Mesendoderm (in vitro differentiated cells): ENCODE results near the gene SULF2.

ENCODE experiments used
- DNase-seq: peaks from one replicate; pipeline ENCODE4 v3.0.0; 2013
- H2AK5ac ChIP-seq: 2 replicates; pipeline ENCODE4 v1.6.1; 2013; ENCODE audit warnings: low read length, inconsistent platforms
- H2BK120ac ChIP-seq: 2 replicates; pipeline ENCODE4 v1.6.1; 2013; ENCODE audit warnings: low read depth, mild to moderate bottlenecking, low read length, moderate library complexity, mixed read lengths
- H2BK15ac ChIP-seq: replicated peaks from 2 replicates; pipeline ENCODE4 v1.6.1; 2013; ENCODE audit warnings: low read depth, mild to moderate bottlenecking, moderate library complexity
- H2BK5ac ChIP-seq: 2 replicates; pipeline ENCODE4 v1.6.1; 2013; ENCODE audit warnings: low read length, inconsistent platforms
- H3K18ac ChIP-seq: 2 replicates; pipeline ENCODE4 v1.6.1; 2013; ENCODE audit warnings: mild to moderate bottlenecking, low read length, mixed read lengths
- H3K23ac ChIP-seq: one replicate; pipeline ENCODE4 v1.6.1; 2013; ENCODE audit warnings: low read length
- H3K27ac ChIP-seq: 2 replicates; pipeline ENCODE4 v1.5.1; 2013; ENCODE audit warnings: low read depth, mild to moderate bottlenecking, inconsistent platforms, low read length, moderate library complexity
- H3K27me3 ChIP-seq: 2 replicates; pipeline ENCODE4 v1.6.1; 2013; ENCODE audit warnings: low read length, control low read depth, mild to moderate bottlenecking, inconsistent platforms; ENCODE audit not compliant: insufficient read depth, poor library complexity
- H3K36me3 ChIP-seq: 2 replicates; pipeline ENCODE4 v1.6.1; 2013; ENCODE audit warnings: low read length, inconsistent platforms; ENCODE audit not compliant: control insufficient read depth, insufficient read depth
- H3K4ac ChIP-seq: one replicate; pipeline ENCODE4 v1.6.1; 2013; ENCODE audit warnings: low read depth, mild to moderate bottlenecking, low read length, moderate library complexity
- H3K4me1 ChIP-seq: 2 replicates; pipeline ENCODE4 v1.6.1; 2013; ENCODE audit warnings: low read depth, low read length, inconsistent platforms; ENCODE audit not compliant: control insufficient read depth
- H3K4me2 ChIP-seq: 2 replicates; pipeline ENCODE4 v1.6.1; 2013; ENCODE audit warnings: low read length
- H3K4me3 ChIP-seq: 2 replicates; pipeline ENCODE4 v1.5.1; 2013; ENCODE audit warnings: mild to moderate bottlenecking, low read length
- H3K56ac ChIP-seq: one replicate; pipeline ENCODE4 v1.6.1; 2013; ENCODE audit warnings: low read length
- H3K79me1 ChIP-seq: 2 replicates; pipeline ENCODE4 v1.6.1; 2013; ENCODE audit warnings: low read length, inconsistent platforms
- H3K79me2 ChIP-seq: 2 replicates; pipeline ENCODE4 v1.6.1; 2013; ENCODE audit warnings: mild to moderate bottlenecking, low read length; ENCODE audit not compliant: control insufficient read depth, insufficient read depth
- H3K9ac ChIP-seq: 2 replicates; pipeline ENCODE4 v1.6.1; 2013; ENCODE audit warnings: low read length, inconsistent platforms
- H4K5ac ChIP-seq: one replicate; pipeline ENCODE4 v1.6.1; 2013; ENCODE audit warnings: low read length
- H4K8ac ChIP-seq: one replicate; pipeline ENCODE4 v1.6.1; 2013; ENCODE audit warnings: low read depth, mild to moderate bottlenecking, control low read depth, low read length, moderate library complexity
- WGBS: extraction: QIAGEN DNeasy Blood & Tissue Kit; methylation state at CpG from one replicate; pipeline ENCODE4 v1.1.7; 2013; ENCODE audit warnings: low lambda C conversion rate, missing lambda C conversion rate; ENCODE audit not compliant: insufficient coverage; ENCODE audit errors: extremely low coverage; 5-methylcytosine and 5-hydroxymethylcytosine counted together

Gene SULF2

DNA sequence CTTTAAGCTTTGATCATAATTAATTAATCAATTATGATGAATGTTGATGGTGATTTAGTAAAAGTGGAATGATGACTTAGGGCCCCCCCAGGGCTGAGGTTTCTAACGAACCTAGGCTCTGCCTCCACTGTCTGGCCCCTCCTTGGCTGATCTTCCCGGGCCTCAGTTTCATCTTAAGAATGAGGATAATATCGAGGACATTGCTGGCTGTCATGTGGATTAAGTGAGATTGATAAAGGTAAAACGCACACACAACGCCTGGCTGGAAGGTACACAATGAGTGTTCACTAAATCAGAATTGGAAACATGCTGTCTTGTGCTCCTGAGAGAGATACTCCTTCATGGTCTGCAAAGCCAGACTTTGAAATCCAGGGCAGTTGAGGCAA is 5.3 kb upstream of the SULF2 start:
- Histone ChIP-seq H3K79me1 (no peaks in the 10 kb centered on the region), H3K27ac (no peak overlapping the region)

DNA sequence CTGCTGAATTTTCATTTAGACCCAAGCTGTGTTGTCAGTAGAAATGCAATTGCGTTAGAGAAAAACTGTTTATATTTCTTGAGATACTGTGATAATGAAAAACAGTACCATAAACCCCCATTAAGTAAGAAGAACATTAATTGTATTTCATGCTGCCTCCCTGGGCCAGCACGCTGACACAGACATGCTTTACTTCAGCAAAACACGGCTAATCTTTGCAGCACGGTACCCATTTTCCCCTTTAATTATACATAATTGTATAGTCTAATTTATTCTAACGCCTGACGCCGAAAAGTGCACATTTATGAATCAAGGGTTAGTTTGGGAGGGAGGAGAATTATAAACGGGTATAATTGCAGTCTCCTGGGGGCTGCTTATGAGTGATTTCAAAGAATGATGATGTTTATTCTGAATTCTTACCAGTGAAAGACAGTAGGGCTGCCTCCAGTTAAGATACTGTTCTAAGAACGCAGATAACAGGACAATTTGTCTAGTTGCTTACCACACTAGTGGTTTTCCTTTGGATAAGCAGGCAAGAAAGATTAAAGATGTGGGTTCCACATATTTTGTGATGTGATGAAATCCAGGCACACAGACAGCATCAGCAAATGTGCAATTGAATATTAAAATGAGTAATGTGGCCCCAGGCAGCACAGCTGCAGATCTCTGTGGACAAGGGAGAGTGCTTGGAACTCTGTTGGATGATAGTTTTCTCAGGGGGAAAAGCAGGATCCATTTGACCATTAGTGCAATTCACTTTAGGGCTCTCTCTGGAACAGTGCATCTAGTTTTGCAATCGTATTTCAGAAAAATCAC is 4.7 kb upstream of the SULF2 start:
- Histone ChIP-seq H3K4ac (no peak overlapping the region), H3K23ac (no peak overlapping the region), H3K4me1 (no peaks in the 10 kb centered on the region), H3K4me2 (no peak overlapping the region), H2BK120ac (no peak overlapping the region), H3K36me3 (no peaks in the 10 kb centered on the region), H3K79me2 (no peaks in the 10 kb centered on the region), H3K79me1 (no peaks in the 10 kb centered on the region), H3K4me3 (no peak overlapping the region), H3K18ac (no peak overlapping the region), H3K27me3 (no peaks in the 10 kb centered on the region), H4K8ac (no peak overlapping the region), H3K9ac (no peak overlapping the region), H2AK5ac (no peak overlapping the region), H3K56ac (no peak overlapping the region), H2BK15ac (no peak overlapping the region), H2BK5ac (no peak overlapping the region), H3K27ac (no peak overlapping the region), H4K5ac (no peak overlapping the region)
- DNase-seq: no peak
- WGBS: no CpG with 5 or more reads among the region's 10 CpGs

More for the DNA sequence above, 5.3 kb upstream of the SULF2 start:
- no peak for DNase-seq
- Histone ChIP-seq H3K4me3 (no peak overlapping the region), H4K8ac (no peak overlapping the region), H3K4ac (no peak overlapping the region), H3K4me2 (no peak overlapping the region), H4K5ac (no peak overlapping the region), H3K27me3 (no peaks in the 10 kb centered on the region), H3K36me3 (no peaks in the 10 kb centered on the region), H3K18ac (no peak overlapping the region), H2AK5ac (no peak overlapping the region), H2BK5ac (no peak overlapping the region), H3K9ac (no peak overlapping the region), H3K56ac (no peak overlapping the region), H3K23ac (no peak overlapping the region), H3K4me1 (no peaks in the 10 kb centered on the region), H2BK15ac (no peak overlapping the region), H3K79me2 (no peaks in the 10 kb centered on the region), H2BK120ac (no peak overlapping the region)
- WGBS: no CpG with 5 or more reads among the region's 5 CpGs

DNA sequence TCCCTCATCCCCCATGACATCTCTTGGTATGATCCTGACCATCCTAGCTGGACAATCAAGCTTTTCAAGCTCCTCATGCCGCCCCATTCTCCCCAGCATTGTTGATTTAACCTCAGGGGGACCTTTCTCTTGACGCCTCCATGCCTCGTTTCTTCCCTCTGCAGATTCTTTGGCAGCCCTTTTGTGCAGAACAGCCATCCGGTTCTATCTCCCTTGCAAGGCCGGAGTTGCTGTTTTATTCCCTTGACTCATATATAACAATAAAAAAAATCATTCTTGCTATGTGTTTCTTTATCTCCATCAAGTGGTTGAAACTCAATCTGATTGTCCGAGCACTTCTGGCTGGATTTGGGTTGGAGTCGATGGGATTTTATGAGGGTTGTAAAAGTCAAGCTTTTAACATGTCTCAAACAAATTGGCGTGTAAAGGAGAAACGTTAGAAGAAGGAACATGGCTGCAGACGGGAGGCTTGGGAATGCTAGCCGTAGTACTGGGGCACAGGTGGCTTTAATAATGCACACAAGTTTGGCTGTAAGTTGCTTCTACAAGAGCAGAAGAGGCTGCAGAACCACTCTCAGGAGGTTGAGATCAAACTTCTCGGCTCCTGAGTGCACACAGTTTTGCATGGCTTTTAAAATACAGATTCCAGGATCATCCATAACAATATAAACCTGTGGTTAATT is 3.9 kb upstream of the SULF2 start:
- Histone ChIP-seq H2BK120ac (no peak overlapping the region), H3K79me2 (no peaks in the 10 kb centered on the region), H3K4ac (no peak overlapping the region), H3K23ac (no peak overlapping the region), H3K4me2 (no peak overlapping the region), H4K8ac (no peak overlapping the region), H4K5ac (no peak overlapping the region), H3K56ac (no peak overlapping the region), H3K4me1 (no peaks in the 10 kb centered on the region), H3K27ac (no peak overlapping the region), H3K9ac (no peak overlapping the region), H3K79me1 (no peaks in the 10 kb centered on the region), H3K27me3 (no peaks in the 10 kb centered on the region), H3K4me3 (no peak overlapping the region), H2BK15ac (no peak overlapping the region), H2BK5ac (no peak overlapping the region), H3K18ac (no peak overlapping the region), H2AK5ac (no peak overlapping the region), H3K36me3 (no peaks in the 10 kb centered on the region)
- DNase-seq: no peak
- 100% methylated on average over 2 of the region's 12 CpGs for WGBS

DNA sequence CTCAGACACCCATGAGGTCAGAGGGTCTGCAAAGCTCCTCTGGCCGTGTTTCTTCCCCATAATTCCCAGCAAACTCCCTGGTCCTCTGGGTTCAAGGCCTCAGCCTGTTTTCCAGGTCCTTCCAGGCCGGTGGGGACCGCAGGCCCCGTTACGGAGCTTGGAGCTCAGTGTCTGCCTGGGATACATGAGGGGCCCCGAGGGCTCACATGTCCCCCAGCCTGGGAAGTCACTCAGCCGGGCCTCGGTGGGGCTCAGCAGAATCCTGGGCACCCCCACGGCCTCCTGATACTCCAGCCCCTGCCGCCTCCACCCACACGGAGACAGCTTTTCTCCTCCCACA is 3.4 kb upstream of the SULF2 start:
- Histone ChIP-seq H3K4ac (no peak overlapping the region), H3K79me2 (no peaks in the 10 kb centered on the region), H3K27ac (no peak overlapping the region), H3K4me3 (no peak overlapping the region), H3K56ac (peak overlapping the region; percentile 9), H3K18ac (no peak overlapping the region), H3K4me2 (no peak overlapping the region), H3K79me1 (no peaks in the 10 kb centered on the region), H4K8ac (no peak overlapping the region), H2BK15ac (no peak overlapping the region), H3K23ac (no peak overlapping the region), H2BK120ac (no peak overlapping the region), H3K36me3 (no peaks in the 10 kb centered on the region), H4K5ac (no peak overlapping the region), H3K27me3 (peaks cover 2% of the 10 kb centered on the region), H2AK5ac (no peak overlapping the region), H3K4me1 (no peaks in the 10 kb centered on the region), H3K9ac (no peak overlapping the region), H2BK5ac (no peak overlapping the region)
- DNase-seq: no peak
- no CpG with 5 or more reads among the region's 11 CpGs for WGBS

DNA sequence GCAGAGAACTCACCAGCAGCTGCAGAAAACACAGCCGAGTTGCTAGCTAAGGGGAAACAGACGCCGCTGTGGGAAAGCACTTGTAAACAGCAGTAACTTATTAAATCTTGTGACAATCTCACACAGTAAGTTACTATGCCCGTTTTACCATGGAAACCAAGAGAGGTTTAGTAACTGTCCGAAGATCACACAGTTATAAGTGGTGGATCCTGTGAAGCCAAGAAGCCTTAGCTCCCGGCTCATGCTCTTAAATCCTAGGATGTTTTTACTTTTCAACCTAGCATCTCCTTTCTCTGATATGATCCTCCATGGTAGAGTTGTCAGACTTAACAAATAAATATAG is 1.5 kb upstream of the SULF2 start:
- Histone ChIP-seq H3K56ac (no peak overlapping the region), H3K27me3 (peaks cover 2% of the 10 kb centered on the region)

More for the DNA sequence above, 1.5 kb upstream of the SULF2 start:
- H3K4ac ChIP-seq: no peak overlapping the region
- no peaks in the 10 kb centered on the region for H3K36me3 ChIP-seq
- no peaks in the 10 kb centered on the region for H3K79me2 ChIP-seq
- peaks cover 2% of the 10 kb centered on the region for H3K79me1 ChIP-seq
- peak overlapping the region; percentile 100 for H3K4me2 ChIP-seq
- H3K27ac ChIP-seq: no peak overlapping the region
- no CpG with 5 or more reads among the region's 6 CpGs for WGBS
- no peak for DNase-seq
- H3K4me1 ChIP-seq: no peaks in the 10 kb centered on the region
- no peak overlapping the region for H4K8ac ChIP-seq
- H3K23ac ChIP-seq: no peak overlapping the region
- no peak overlapping the region for H4K5ac ChIP-seq
- H3K4me3 ChIP-seq: no peak overlapping the region
- H2BK120ac ChIP-seq: no peak overlapping the region
- no peak overlapping the region for H3K18ac ChIP-seq
- H3K9ac ChIP-seq: peak overlapping the region; percentile 75
- no peak overlapping the region for H2BK15ac ChIP-seq
- no peak overlapping the region for H2AK5ac ChIP-seq
- H2BK5ac ChIP-seq: no peak overlapping the region
